Measurements from ENCODE around the gene PARP16.

DNA sequence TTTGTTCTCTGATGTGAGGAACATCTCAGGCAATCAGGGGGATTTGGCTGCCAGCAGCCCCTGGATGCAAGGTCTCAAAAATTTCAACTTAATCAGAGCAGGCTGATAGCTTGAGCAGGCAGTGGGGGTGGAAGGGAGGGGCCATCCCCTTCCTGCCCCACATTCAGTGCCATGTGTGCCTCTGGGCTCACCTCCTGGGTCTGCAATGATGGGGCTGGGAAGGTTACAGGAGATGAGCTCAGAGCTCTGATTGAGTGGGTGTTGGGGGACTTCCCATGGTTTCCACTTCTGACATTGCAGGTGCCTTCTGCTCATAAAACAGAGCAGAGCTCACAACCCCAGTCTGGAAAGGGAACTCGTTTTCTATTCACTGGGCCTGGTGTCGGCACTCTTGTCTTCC lies 37.0 kb downstream of the PARP16 start:
- TF ChIP-seq, protein P1, sequence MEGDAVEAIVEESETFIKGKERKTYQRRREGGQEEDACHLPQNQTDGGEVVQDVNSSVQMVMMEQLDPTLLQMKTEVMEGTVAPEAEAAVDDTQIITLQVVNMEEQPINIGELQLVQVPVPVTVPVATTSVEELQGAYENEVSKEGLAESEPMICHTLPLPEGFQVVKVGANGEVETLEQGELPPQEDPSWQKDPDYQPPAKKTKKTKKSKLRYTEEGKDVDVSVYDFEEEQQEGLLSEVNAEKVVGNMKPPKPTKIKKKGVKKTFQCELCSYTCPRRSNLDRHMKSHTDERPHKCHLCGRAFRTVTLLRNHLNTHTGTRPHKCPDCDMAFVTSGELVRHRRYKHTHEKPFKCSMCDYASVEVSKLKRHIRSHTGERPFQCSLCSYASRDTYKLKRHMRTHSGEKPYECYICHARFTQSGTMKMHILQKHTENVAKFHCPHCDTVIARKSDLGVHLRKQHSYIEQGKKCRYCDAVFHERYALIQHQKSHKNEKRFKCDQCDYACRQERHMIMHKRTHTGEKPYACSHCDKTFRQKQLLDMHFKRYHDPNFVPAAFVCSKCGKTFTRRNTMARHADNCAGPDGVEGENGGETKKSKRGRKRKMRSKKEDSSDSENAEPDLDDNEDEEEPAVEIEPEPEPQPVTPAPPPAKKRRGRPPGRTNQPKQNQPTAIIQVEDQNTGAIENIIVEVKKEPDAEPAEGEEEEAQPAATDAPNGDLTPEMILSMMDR (IDR thresholded peaks at IDR 0.05; ENCODE audit: low read length): no peak
- no peak for TF ChIP-seq EZH2 (IDR thresholded peaks at IDR 0.05; ENCODE audit: borderline replicate concordance, low read length)
